ENCODE measurements around the gene CLGN. TPM values are rescaled to one million over a fixed set of nuclear protein-coding genes. Genes with fewer than 3 reads are reported as not detected.

The CLGN gene
- total and polyA plus RNA-seq, 2 of the 13 experiments (the other 11 are each of a cell fraction or from before 2014, with no cell fraction given): 7.2 to 17.0 TPM

- TF ChIP-seq, protein P1, sequence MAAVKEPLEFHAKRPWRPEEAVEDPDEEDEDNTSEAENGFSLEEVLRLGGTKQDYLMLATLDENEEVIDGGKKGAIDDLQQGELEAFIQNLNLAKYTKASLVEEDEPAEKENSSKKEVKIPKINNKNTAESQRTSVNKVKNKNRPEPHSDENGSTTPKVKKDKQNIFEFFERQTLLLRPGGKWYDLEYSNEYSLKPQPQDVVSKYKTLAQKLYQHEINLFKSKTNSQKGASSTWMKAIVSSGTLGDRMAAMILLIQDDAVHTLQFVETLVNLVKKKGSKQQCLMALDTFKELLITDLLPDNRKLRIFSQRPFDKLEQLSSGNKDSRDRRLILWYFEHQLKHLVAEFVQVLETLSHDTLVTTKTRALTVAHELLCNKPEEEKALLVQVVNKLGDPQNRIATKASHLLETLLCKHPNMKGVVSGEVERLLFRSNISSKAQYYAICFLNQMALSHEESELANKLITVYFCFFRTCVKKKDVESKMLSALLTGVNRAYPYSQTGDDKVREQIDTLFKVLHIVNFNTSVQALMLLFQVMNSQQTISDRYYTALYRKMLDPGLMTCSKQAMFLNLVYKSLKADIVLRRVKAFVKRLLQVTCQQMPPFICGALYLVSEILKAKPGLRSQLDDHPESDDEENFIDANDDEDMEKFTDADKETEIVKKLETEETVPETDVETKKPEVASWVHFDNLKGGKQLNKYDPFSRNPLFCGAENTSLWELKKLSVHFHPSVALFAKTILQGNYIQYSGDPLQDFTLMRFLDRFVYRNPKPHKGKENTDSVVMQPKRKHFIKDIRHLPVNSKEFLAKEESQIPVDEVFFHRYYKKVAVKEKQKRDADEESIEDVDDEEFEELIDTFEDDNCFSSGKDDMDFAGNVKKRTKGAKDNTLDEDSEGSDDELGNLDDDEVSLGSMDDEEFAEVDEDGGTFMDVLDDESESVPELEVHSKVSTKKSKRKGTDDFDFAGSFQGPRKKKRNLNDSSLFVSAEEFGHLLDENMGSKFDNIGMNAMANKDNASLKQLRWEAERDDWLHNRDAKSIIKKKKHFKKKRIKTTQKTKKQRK (IDR thresholded peaks at IDR 0.05; ENCODE audit: low read length): no peak
- TF ChIP-seq MIXL1 (CRISPR knock-in tag; IDR thresholded peaks at IDR 0.05) (no peak), MAZ (IDR thresholded peaks at IDR 0.05; ENCODE audit: borderline replicate concordance, low read depth, low read length) (0 out of 2 replicates have a peak, but pooled peaks have one; percentile 24), MAZ (CRISPR knock-in tag; IDR thresholded peaks at IDR 0.05; ENCODE audit: low read depth) (peak; percentile 38), TBL1XR1 (IDR thresholded peaks at IDR 0.05; ENCODE audit: borderline replicate concordance, low read length, partially characterized antibody) (peak; percentile 8), MNT (IDR thresholded peaks at IDR 0.05) (peak; percentile 5; the same call in 1 of the 2 replicates), ZBTB8A (CRISPR knock-in tag; IDR thresholded peaks at IDR 0.05; ENCODE audit: borderline replicate concordance, low read depth) (0 out of 2 replicates have a peak, but pooled peaks have one; percentile 37), NFIB (CRISPR knock-in tag; IDR thresholded peaks at IDR 0.05; ENCODE audit: borderline replicate concordance) (0 out of 2 replicates have a peak, but pooled peaks have one; percentile 30), DR1 (CRISPR knock-in tag; IDR thresholded peaks at IDR 0.05) (peak; percentile 56; the same call in 1 of the 2 replicates), MED13 (CRISPR knock-in tag; IDR thresholded peaks at IDR 0.05) (peak; percentile 84), NCOA2 (CRISPR knock-in tag; IDR thresholded peaks at IDR 0.05) (peak; percentile 28; the same call in 1 of the 2 replicates), SP4 (CRISPR knock-in tag; IDR thresholded peaks at IDR 0.05) (peak; percentile 86), ETV5 (CRISPR knock-in tag; IDR thresholded peaks at IDR 0.05; ENCODE audit: borderline replicate concordance) (peak; percentile 46), RNF219 (CRISPR knock-in tag; IDR thresholded peaks at IDR 0.05) (peak; percentile 82; the same call in 1 of the 2 replicates)
- TF ChIP-seq, protein P2, sequence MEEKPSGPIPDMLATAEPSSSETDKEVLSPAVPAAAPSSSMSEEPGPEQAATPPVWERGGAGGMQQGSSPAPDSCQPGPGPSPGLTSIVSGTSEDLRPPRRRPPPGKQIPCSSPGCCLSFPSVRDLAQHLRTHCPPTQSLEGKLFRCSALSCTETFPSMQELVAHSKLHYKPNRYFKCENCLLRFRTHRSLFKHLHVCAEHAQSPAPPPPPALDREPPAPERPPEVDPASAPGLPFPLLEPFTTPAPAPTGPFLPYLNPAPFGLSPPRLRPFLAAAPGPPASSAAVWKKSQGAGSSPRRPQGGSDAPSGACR (CRISPR knock-in tag; IDR thresholded peaks at IDR 0.05): peak; percentile 72; the same call in 1 of the 2 replicates
- TF ChIP-seq, protein P3, sequence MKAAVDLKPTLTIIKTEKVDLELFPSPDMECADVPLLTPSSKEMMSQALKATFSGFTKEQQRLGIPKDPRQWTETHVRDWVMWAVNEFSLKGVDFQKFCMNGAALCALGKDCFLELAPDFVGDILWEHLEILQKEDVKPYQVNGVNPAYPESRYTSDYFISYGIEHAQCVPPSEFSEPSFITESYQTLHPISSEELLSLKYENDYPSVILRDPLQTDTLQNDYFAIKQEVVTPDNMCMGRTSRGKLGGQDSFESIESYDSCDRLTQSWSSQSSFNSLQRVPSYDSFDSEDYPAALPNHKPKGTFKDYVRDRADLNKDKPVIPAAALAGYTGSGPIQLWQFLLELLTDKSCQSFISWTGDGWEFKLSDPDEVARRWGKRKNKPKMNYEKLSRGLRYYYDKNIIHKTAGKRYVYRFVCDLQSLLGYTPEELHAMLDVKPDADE (CRISPR knock-in tag; IDR thresholded peaks at IDR 0.05): peak; percentile 64; the same call in 1 of the 2 replicates
Observed at GRCh38 chr4:140373328-140374129, 53.9 kb downstream of the CLGN start, which contains the start of gene SCOC (continued).
